RWPE1 (cell line): ENCODE results near the gene PAXX.

ENCODE experiments used
- CTCF ChIA-PET: fragments of 350-600 bp; sonication (Branson Sonifier 250); formaldehyde crosslinking; extraction: SDS; loops from one replicate; lab custom pipeline; 2021; lab: Yijun Ruan, JAX
- POLR2A ChIA-PET: fragments of 400-600 bp; formaldehyde crosslinking; extraction: SDS; loops from one replicate; lab custom pipeline; 2020; ENCODE audit warnings: antibody characterized with exemption; ENCODE audit not compliant: low non-redundant PET; lab: Yijun Ruan, JAX
- DNase-seq: peaks from one replicate; pipeline ENCODE4 v3.0.0; 2012; ENCODE audit warnings: low spot score
- H3K27ac ChIP-seq: fragments of 450-650 bp; 2 replicates; pipeline ENCODE4 v1.5.1; 2017
- TF ChIP-seq, protein P1 (sequence below): fragments of 450-650 bp; conservative IDR thresholded peaks from 2 replicates; pipeline ENCODE4 v1.5.1; 2017; ENCODE audit warnings: low read depth, mild to moderate bottlenecking

PAXX gene

DNA sequence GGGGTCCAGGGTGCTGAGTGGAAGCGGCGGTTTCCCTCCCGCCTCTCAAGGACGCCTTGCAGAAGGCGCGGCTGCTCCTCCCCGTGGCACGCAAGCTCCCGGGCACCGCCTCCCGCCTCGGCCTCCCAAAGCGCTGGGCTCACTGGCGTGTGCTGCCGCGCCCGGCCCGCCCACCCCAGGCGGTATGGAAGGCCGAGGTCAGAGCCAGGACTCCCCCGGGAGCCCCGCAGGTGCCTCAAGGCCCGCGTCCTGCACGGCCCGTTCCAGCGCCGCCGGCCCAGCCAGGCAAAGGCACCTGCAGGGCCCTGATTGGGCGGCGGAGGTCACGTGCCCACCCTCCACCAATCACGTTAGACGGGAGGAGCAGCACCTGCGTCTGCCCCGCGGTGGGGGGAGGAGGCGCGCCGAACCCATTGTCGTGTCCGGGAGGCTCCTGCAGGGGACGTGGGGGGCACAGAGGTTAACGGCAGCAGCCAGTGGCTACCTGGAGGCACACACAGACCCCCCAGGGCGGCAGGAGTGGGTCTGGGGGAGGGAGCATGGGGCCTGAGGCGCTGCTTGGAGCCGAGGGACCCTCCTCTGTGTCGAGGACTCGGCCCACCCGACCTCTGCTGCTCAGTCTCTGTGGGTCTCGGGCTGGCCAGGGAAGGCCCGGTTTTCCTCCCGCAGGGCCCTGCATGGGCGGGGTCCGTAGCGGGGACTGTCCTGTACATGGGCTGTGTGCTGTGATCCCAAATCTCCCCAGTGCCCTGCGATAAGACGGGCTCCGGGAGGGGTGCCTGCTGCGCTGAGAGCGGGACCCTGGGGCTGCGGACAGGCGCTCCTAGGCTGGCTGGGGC, 42.2 kb upstream of the PAXX start:
- peak overlapping the region; percentile 89 for H3K27ac ChIP-seq
- POLR2A ChIA-PET = interaction anchor here (0.6 to 1.0 kb wide), 3 partner anchors 21 to 85 kb away, joined by 3 to 8 read pairs (median 8); partner anchors contain the start of gene PAXX
- DNase-seq = peak; percentile 100
- TF ChIP-seq, protein P1, sequence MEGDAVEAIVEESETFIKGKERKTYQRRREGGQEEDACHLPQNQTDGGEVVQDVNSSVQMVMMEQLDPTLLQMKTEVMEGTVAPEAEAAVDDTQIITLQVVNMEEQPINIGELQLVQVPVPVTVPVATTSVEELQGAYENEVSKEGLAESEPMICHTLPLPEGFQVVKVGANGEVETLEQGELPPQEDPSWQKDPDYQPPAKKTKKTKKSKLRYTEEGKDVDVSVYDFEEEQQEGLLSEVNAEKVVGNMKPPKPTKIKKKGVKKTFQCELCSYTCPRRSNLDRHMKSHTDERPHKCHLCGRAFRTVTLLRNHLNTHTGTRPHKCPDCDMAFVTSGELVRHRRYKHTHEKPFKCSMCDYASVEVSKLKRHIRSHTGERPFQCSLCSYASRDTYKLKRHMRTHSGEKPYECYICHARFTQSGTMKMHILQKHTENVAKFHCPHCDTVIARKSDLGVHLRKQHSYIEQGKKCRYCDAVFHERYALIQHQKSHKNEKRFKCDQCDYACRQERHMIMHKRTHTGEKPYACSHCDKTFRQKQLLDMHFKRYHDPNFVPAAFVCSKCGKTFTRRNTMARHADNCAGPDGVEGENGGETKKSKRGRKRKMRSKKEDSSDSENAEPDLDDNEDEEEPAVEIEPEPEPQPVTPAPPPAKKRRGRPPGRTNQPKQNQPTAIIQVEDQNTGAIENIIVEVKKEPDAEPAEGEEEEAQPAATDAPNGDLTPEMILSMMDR = no peak; the same call in 1 of the 2 replicates
- CTCF ChIA-PET = interaction anchor here (0.6 to 3.0 kb wide), 6 partner anchors 50 to 213 kb away, joined by 3 to 20 read pairs (median 4); partner anchors contain the start of genes AJM1 and LCN8

GRCh38 chr9:136950656-136951276, 41.5 kb upstream of the PAXX start:
- ChIA-PET POLR2A (interaction anchor here (0.6 kb wide), 1 partner anchor 22 kb away, joined by 8 read pairs; no protein-coding TSS in a partner anchor), CTCF (interaction anchor here (0.6 to 3.0 kb wide), 4 partner anchors 19 to 212 kb away, joined by 3 to 20 read pairs (median 4); no protein-coding TSS in a partner anchor)
- TF ChIP-seq, protein P1 = no peak
- H3K27ac ChIP-seq = peak overlapping the region; percentile 89
- no peak for DNase-seq

GRCh38 chr9:136951541-136952320, 40.5 kb upstream of the PAXX start, which contains the start of gene LCN12:
Gene LCN12 (plus strand): TSS chr9:136952273. CDS start chr9:136952328, 55 bp downstream.
- CTCF ChIA-PET = interaction anchor here (1.2 to 3.0 kb wide), 2 partner anchors 83 to 93 kb away, joined by 3 to 20 read pairs; no protein-coding TSS in a partner anchor
- TF ChIP-seq, protein P1 = no peak
- peak within 1 kb of the TSS; percentile 89 for H3K27ac ChIP-seq
- POLR2A ChIA-PET = no interaction called here
- DNase-seq = no peak

GRCh38 chr9:136952321-136952850, 39.8 kb upstream of the PAXX start:
- TF ChIP-seq, protein P1 = no peak
- POLR2A ChIA-PET = no interaction called here
- CTCF ChIA-PET = interaction anchor here (1.0 to 3.0 kb wide), 2 partner anchors 77 to 82 kb away, joined by 3 to 20 read pairs; no protein-coding TSS in a partner anchor
- H3K27ac ChIP-seq = no peak overlapping the region; the same call in 1 of the 2 replicates
- DNase-seq = no peak

- no peak overlapping the region for H3K27ac ChIP-seq
- no peak for DNase-seq
- TF ChIP-seq, protein P1 = no peak
- POLR2A ChIA-PET = interaction anchor here (0.5 kb wide), 1 partner anchor 25 kb away, joined by 3 read pairs; no protein-coding TSS in a partner anchor
- CTCF ChIA-PET = interaction anchor here (0.6 to 1.0 kb wide), 3 partner anchors 14 to 76 kb away, joined by 3 to 4 read pairs (median 3); no protein-coding TSS in a partner anchor
Measured at GRCh38 chr9:136952876-136953770, 39.1 kb upstream of the PAXX start.
